Measurements from ENCODE around the gene DDX52.

Gene DDX52

GRCh38 chr17:37567137-37567536 lies 76.1 kb downstream of the DDX52 start:
- DNase-seq (ENCODE audit: low read depth, low spot score), result no peak
- TF ChIP-seq CTCF (IDR thresholded peaks at IDR 0.05; ENCODE audit: insufficient read depth, low read length, missing control alignments), result no peak
- POLR2A ChIA-PET, result no interaction called here
- no peak overlapping the region for H3K4me3 ChIP-seq (ENCODE audit: low read depth, low read length)
- CTCF ChIA-PET, result interaction anchor here (0.9 kb wide), 1 partner anchor 39 kb away, joined by 4 read pairs; no protein-coding TSS in a partner anchor

- DNase-seq (ENCODE audit: low read depth, low spot score), result no peak
- no peak for TF ChIP-seq CTCF (IDR thresholded peaks at IDR 0.05; ENCODE audit: insufficient read depth, low read length, missing control alignments)
- POLR2A ChIA-PET, result no interaction called here
- CTCF ChIA-PET, result interaction anchor here (0.6 kb wide), 1 partner anchor 38 kb away, joined by 3 read pairs; no protein-coding TSS in a partner anchor
- no peak overlapping the region for H3K4me3 ChIP-seq (ENCODE audit: low read depth, low read length)
These were observed 79.0 kb downstream of the DDX52 start for GRCh38 chr17:37564252-37564651.

DNA sequence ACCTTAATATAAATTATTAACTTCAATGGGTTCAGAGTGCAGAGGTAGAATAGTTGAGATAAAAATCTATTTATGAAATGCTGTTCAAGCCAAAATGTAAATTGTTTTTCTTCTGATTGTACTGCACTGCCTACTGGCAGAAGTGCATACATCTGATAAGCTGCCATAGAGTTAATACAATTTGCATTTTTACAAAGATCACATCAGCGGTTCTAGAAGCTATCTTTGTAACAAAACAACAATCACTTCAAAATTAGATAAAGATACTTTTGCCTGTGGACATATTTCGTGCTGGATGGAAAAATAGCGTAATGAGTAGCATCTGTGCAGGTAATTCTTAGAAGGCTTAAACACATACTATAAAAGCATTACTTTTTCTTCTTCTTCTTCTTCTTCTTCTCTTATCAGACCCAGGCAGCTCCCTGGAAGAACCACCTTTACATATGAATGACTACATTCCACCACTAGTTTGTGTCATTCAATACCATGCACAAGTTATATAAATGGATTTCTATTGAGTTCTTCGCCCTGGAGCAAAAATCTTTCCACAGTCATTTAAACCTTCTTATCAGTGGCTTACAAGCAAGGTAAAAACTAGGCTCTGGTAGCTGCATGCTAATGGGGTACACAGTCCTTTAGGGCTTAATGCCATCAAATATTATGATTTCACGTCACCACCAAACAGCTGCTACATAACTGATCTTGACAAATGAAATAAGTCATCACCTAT lies 81.1 kb downstream of the DDX52 start:
- POLR2A ChIA-PET, result no interaction called here
- DNase-seq (ENCODE audit: low read depth, low spot score), result no peak
- H3K4me3 ChIP-seq (ENCODE audit: low read depth, low read length), result no peak overlapping the region
- CTCF ChIA-PET, result no interaction called here
- TF ChIP-seq CTCF (IDR thresholded peaks at IDR 0.05; ENCODE audit: insufficient read depth, low read length, missing control alignments), result no peak

Data from AG04449 (cell line).